Adrenal gland (tissue), 5 donors: ENCODE results near the gene CASTOR1.

Experiments
- CTCF ChIP-seq, 6 experiments: fragments of 450-650 bp in 4 of 6; fragments of 200-600 bp in 2 of 6; sonication (generic) in 1 of 6; IDR thresholded peaks; 1 replicate in 5 of 6; 2 replicates in 1 of 6; pipeline versions ENCODE4 v1.5.1 to v1.8.0; 2016 to 2021; ENCODE audit warnings: antibody characterized with exemption in 6 of 6, mild to moderate bottlenecking in 2 of 6, moderate library complexity in 1 of 6
- POLR2A ChIP-seq, 2 donors: fragments of 450-650 bp; IDR thresholded peaks; one replicate each; pipeline ENCODE4 v1.6.1; 2017; ENCODE audit warnings: antibody characterized with exemption in 2 of 2, mild to moderate bottlenecking in 2 of 2, moderate library complexity in 1 of 2
- donor health status: DM: no; HTN: no; CAD: no.

- TF ChIP-seq CTCF (IDR thresholded peaks at IDR 0.05) (no peak), POLR2A (IDR thresholded peaks at IDR 0.05) (no peak)
These were observed 45.3 kb upstream of the CASTOR1 start for GRCh38 chr22:30334646-30335045.
